ENCODE results near the gene RPS17.

DNA sequence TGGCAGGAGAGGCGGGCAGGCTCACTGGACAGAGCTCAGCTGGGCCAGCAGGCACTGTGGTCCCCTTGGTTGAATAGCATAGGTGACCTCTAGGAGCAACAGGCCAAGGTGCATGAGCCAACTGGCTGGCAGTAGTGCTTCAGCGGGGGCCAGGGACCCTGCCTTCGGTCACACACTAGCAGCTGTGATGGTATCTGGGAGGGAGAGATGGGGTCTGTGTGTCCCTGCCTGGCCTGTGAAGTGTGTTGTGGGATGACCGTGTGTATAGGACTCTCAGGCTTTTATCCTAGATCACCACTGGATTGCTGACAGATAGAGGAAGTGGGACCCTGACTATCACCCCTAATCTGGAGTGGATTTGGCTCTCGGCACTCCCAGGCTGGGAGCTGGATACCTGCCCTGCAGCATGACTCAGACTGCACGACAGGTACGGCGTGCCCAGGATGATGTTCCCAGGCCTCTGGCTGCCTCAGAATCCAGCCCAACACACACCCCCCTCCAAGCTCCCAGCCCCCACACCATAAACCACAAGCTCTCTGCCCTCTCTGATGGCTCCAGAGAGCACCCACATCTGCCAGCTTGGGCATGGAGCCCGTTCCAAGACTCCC lies 7.8 kb downstream of the RPS17 start:
- TF ChIP-seq, protein P1, sequence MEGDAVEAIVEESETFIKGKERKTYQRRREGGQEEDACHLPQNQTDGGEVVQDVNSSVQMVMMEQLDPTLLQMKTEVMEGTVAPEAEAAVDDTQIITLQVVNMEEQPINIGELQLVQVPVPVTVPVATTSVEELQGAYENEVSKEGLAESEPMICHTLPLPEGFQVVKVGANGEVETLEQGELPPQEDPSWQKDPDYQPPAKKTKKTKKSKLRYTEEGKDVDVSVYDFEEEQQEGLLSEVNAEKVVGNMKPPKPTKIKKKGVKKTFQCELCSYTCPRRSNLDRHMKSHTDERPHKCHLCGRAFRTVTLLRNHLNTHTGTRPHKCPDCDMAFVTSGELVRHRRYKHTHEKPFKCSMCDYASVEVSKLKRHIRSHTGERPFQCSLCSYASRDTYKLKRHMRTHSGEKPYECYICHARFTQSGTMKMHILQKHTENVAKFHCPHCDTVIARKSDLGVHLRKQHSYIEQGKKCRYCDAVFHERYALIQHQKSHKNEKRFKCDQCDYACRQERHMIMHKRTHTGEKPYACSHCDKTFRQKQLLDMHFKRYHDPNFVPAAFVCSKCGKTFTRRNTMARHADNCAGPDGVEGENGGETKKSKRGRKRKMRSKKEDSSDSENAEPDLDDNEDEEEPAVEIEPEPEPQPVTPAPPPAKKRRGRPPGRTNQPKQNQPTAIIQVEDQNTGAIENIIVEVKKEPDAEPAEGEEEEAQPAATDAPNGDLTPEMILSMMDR (IDR thresholded peaks at IDR 0.05) = no peak
- TF ChIP-seq POLR2A (IDR thresholded peaks at IDR 0.05) = no peak
